GM12874 (cell line): Measurements from ENCODE around the gene TFPT.

Experiments
- CTCF ChIP-seq: IDR thresholded peaks from 2 replicates; pipeline ENCODE4 v1.5.1; 2011; ENCODE audit warnings: low read depth, mild to moderate bottlenecking, control low read depth, low read length, moderate library complexity; ENCODE audit not compliant: insufficient read depth

The TFPT gene

DNA sequence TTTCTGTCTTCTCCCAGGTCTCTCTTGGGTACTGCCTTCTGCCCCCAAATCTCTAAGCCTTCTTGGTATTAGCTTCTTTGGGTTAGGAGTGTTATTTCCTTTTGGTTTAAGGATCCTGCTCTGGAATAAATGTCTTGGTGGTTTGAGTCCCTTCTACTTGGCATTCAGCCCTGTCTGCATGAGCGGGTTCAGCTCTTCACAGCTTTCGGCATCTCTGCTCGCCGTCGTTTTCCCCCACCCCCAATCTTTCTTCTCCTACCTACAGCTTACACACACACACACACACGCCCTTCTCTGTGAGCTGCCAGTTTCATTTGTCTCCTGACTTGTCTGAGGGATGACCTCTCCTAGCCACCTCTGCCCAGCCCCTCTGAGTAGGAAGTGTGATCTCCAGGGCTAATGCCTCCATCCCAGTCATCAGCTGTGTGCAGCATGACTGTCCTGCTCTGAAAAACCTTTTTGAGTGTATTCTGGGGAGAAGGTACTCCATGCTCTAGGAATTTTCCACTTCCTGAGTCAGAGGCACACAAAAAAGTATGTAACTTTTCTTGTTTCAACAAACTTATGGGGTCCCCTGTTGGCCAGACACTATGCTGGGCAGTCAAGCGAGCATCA lies 26.8 kb upstream of the TFPT start:
- TF ChIP-seq CTCF: no peak

DNA sequence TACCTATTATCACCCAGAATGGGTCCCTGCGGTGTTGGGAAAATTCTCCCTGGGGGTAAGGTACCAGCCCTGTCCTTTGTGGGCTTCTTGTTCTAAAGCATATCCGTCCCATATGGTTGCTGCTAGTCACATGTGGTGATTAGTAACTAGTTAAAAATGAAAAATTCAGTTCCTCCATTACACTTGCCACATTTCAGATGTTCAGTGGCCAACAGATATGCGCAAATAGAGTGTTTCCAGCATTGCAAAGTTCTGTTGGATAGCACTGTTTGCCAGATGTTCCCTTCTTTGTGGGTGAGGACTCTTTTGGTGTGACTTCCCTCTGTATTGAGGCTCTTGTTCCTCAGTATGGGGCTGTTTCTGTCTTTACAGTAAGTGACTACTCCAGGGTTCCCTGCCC lies 25.9 kb upstream of the TFPT start:
- TF ChIP-seq CTCF: no peak

DNA sequence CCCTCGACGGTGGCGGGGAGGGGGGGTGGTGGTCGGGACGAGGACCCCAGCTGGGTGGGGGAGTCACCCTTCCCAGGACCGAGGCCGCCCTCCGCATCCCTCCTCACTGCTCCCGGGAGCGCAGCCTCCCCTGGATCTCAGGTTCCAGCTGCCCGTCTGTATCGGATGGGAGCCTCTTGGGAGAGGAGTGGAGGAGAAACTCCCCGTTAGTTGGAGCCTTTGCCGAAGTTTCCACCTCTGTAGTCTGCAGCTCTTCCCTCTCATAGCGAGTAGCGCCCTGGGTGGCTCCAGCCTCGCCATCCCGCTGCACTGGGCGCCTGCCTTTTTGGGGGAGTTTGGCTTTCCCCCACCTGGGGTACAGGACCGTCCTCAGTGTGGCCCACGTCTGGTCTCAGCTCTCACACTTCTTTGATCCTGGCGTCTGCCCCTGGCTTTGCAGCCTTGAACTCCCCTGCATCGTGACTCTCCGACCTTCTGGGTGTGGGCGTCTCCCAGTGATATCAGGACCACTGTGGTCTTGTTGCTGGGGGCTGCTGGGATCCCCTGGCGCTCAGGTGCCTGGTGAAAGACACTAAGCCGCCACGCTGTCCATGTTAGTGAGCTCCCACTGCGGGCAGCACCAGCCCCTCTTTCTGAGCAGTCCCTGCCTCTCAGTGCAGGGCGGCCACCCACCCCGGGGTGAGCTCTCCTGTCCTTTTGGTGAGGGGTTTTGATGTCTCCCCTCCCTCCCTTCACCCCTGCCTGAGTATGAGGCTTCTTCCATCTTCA lies 23.2 kb upstream of the TFPT start:
- no peak for TF ChIP-seq CTCF

DNA sequence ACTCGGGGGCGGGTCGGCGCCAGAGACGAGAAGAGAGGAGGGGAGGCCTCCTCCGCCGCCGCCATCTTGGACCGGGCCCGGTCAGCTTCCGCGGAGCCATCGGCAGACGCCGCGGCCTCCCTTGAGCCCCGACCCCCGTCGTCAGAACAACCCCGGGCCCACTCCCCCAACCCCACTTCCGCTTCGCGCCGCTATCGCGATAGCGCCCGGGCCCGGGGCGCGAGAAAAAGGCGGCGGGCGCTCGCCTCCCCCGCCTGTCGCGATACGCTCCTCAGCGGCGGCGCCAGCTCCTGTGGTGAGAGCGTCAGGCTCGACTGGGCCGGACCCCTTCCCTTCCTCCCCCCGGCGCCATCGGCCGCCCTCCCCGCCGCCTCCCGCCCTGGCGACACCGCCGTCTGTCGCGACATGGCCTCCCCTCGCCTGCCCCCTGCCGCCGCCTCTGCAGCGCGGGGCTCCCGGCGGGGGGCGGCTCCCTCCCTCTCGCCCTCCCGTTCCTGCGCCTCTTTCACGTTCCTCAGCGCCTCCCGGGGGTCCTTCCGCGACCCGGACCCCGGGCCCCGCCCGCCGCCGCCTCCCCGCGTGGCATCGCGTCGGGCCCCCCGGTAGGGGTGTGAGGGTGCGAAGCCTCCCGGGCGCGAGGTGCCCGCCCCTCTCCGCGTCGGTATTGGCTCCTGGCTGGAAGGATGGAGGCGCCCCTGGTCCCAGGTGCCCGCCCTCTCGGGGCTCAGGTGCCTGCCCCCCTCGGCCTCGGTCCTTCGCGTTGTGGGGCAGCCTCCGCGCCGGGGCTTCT lies 22.4 kb upstream of the TFPT start, which contains the start of gene CNOT3:
Gene CNOT3, plus strand, starts transcription at position 64 of the 790 bp plus-strand sequence. CDS start 5,217 bp downstream, outside the sequence.
- no peak for TF ChIP-seq CTCF

- TF ChIP-seq CTCF: no peak
Observed at GRCh38 chr19:54136864-54137698, 21.6 kb upstream of the TFPT start.

DNA sequence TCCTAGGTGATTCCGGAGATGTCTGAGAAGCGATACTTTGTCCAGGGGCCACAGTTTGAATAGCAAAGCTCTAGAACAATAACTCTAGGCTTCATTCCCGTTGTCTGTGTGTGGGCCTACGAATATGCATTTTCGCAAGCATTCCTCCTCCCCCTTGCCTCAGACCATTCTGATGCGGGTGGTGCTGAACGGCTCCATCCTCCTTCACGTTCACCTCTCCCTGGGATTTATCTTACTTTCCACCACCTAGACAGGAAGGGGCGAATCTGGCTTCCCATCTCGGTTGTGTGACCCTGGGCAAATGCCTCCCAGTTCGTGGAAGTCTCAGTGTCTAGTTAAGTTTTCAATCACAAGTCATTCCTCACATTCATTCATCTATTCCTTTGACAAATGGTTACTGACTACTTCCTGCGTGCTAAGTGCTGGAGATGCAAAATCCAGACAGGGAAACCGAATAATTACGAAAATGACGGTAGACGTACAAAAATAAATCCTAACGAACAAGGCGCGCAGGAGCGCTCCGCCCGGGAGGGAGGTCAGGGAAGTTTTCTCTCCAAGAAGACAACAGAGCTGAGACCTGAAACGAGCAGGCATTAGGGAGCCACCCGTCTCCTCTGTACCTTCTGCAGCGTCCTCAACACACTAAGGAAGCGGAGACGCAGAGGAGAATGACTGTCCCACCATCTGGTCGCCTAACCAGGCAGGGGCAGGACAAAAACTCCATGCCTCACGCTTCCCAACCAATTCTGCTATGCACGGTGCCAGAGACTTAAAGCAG lies 20.8 kb upstream of the TFPT start:
- TF ChIP-seq CTCF: no peak
